GM12878 (cell line): ENCODE measurements around the gene SPEM2. TPM values are rescaled to one million over a fixed set of nuclear protein-coding genes. Genes with fewer than 3 reads are reported as not detected.
"Not testable (repeated sequence)": the region's sequence is repeated elsewhere in the genome, so short reads cannot be mapped to it uniquely, and the experiment has no call there.

Experiments
- ATAC-seq: fragments of 200-7000 bp; cut with Tn5 transposase; 3 replicates; pipeline ENCODE4 v1.9.1; 2020; ENCODE audit warnings: mild to moderate bottlenecking, moderate library complexity
- BruUV-seq: library from RNA; stranded (reverse); fragments of 400-500 nt; replicated peaks from 2 replicates; lab custom pipeline; 2021; lab: Mats Ljungman, UMichigan
- CTCF ChIA-PET: fragments of 300-600 bp; sonication (Branson Sonifier 250); formaldehyde crosslinking; extraction: SDS; loops from one replicate; lab custom pipeline; 2021; ENCODE audit warnings: inconsistent platforms; lab: Yijun Ruan, JAX
- POLR2A ChIA-PET: fragments of 350-600 bp; formaldehyde crosslinking; extraction: SDS; loops from one replicate; lab custom pipeline; 2021; ENCODE audit warnings: inconsistent platforms; lab: Charles Lee
- RAD21 ChIA-PET: fragments of 300-600 bp; sonication (Branson Sonifier 250); formaldehyde crosslinking; loops from one replicate; lab custom pipeline; 2023; ENCODE audit warnings: antibody characterized with exemption; ENCODE audit not compliant: unreplicated experiment; lab: Charles Lee
- SMC1A ChIA-PET: fragments of 300-600 bp; sonication (Branson Sonifier 250); formaldehyde crosslinking; loops from one replicate; lab custom pipeline; 2023; ENCODE audit not compliant: unreplicated experiment, uncharacterized antibody; lab: Charles Lee
- DNase-seq: peaks from one replicate; pipeline ENCODE4 v3.0.0-alpha.2; 2011; ENCODE audit warnings: low read depth, low spot score
- FAIRE-seq: peaks from 3 replicates; lab custom pipeline; 2011; peaks lifted over from hg19 to GRCh38; lab: Jason Lieb, UNC
- H2AFZ ChIP-seq: 2 replicates; pipeline ENCODE4 v1.6.0; 2011; ENCODE audit warnings: low read depth, low read length, control low read depth; ENCODE audit not compliant: control insufficient read depth
- H3K27ac ChIP-seq: 2 replicates; pipeline ENCODE4 v1.5.1; 2011; ENCODE audit warnings: control low read depth; ENCODE audit not compliant: control insufficient read depth, insufficient read depth
- H3K27me3 ChIP-seq, 2 experiments: replicated peaks in 1 of 2; 2 replicates each; pipeline versions ENCODE4 v1.6.0 to v1.6.1; 2011; ENCODE audit warnings: low read length in 1 of 2; ENCODE audit not compliant: control insufficient read depth in 2 of 2, insufficient read depth in 2 of 2
- H3K36me3 ChIP-seq, 2 experiments: 2 replicates each; pipeline ENCODE4 v1.5.1; 2011; ENCODE audit warnings: low read length in 1 of 2; ENCODE audit not compliant: control insufficient read depth in 2 of 2, insufficient read depth in 2 of 2
- H3K4me1 ChIP-seq: 2 replicates; pipeline ENCODE4 v1.6.1; 2011; ENCODE audit warnings: mild to moderate bottlenecking, low read length, moderate library complexity, mixed read lengths; ENCODE audit not compliant: control insufficient read depth, insufficient read depth
- H3K4me2 ChIP-seq: 2 replicates; pipeline ENCODE4 v1.6.0; 2011; ENCODE audit warnings: control low read depth; ENCODE audit not compliant: control insufficient read depth, insufficient read depth
- H3K4me3 ChIP-seq: fragments of 200-600 bp; sonication (generic); 2 replicates; pipeline ENCODE4 v1.5.1; 2016
- H3K79me2 ChIP-seq: 2 replicates; pipeline ENCODE4 v1.6.0; 2011; ENCODE audit warnings: low read length; ENCODE audit not compliant: control insufficient read depth, insufficient read depth
- H3K9ac ChIP-seq: 2 replicates; pipeline ENCODE4 v1.8.0; 2011; ENCODE audit warnings: low read length, control low read depth, mixed read lengths; ENCODE audit not compliant: control insufficient read depth, insufficient read depth
- H3K9me3 ChIP-seq: replicated peaks from 3 replicates; pipeline ENCODE4 v1.5.1; 2011; ENCODE audit warnings: mild to moderate bottlenecking, low read length; ENCODE audit not compliant: control insufficient read depth, insufficient read depth
- H4K20me1 ChIP-seq: 2 replicates; pipeline ENCODE4 v1.6.0; 2011; ENCODE audit not compliant: control insufficient read depth, insufficient read depth
- BCL3 ChIP-seq: IDR thresholded peaks from 2 replicates; pipeline ENCODE4 v1.6.1; 2011; ENCODE audit warnings: borderline replicate concordance, low read depth, mild to moderate bottlenecking, moderate library complexity, low read length; ENCODE audit not compliant: insufficient read depth, poor library complexity, severe bottlenecking
- HCFC1 ChIP-seq: fragments of 150-350 bp; IDR thresholded peaks from 2 replicates; pipeline ENCODE4 v1.6.1; 2014; ENCODE audit warnings: low read length
- SMC3 ChIP-seq: IDR thresholded peaks from 2 replicates; pipeline ENCODE4 v1.6.1; 2011; ENCODE audit warnings: low read length, improper control_type of control experiment, borderline replicate concordance
- SUZ12 ChIP-seq: fragments of 200-600 bp; sonication (generic); IDR thresholded peaks from one replicate; pipeline ENCODE4 v1.6.1; 2018; ENCODE audit warnings: antibody characterized with exemption, mild to moderate bottlenecking; ENCODE audit not compliant: unreplicated experiment
- WGBS: methylation state at CpG from one replicate; pipeline ENCODE4 v1.1.6; 2016; ENCODE audit warnings: low lambda C conversion rate; ENCODE audit not compliant: insufficient replicate concordance, insufficient coverage; ENCODE audit errors: missing lambda C conversion rate; 5-methylcytosine and 5-hydroxymethylcytosine counted together
- in situ Hi-C: fragments of 300-500 bp; cut with MboI; formaldehyde crosslinking; loops from 9 replicates; pipeline ENCODE4 v1.14.3; 2018; ENCODE audit warnings: mixed read lengths
- intact Hi-C: fragments of 100-400 bp; cut with micrococcal nuclease; formaldehyde crosslinking; loops from one replicate; pipeline ENCODE4 v1.14.2; 2022; ENCODE audit not compliant: unreplicated experiment
- polyA plus RNA-seq, 11 experiments: library from polyadenylated mRNA; depleted of rRNA in 4 of 11; unstranded in 6 of 11; stranded (reverse) in 5 of 11; fragments of >200 nt; fragmentation: Nextera tagmentation in 4 of 11; fragmentation: Illumina TruSeq in 1 of 11; extraction: Ambion mirVana in 4 of 11; extraction: Trizol in 1 of 11; gene quantifications; 1 replicate in 1 of 11; 2 replicates in 10 of 11; pipeline versions ENCODE4 v1.2.1 to v1.2.3, GENCODE V29; 2011 to 2016; ENCODE audit warnings: inconsistent platforms in 2 of 11, missing spikeins in 2 of 11, low read depth in 1 of 11
- total RNA-seq, 4 experiments: library from RNA; depleted of rRNA in 3 of 4; stranded (reverse); fragments of >200 nt in 3 of 4; fragmentation: Illumina TruSeq in 1 of 4; extraction: Trizol in 1 of 4; gene quantifications; 2 replicates each; pipeline versions ENCODE4 v1.2.1 to v1.2.3, GENCODE V29; 2013 to 2021
- TF ChIP-seq, protein P1 (sequence below): IDR thresholded peaks from 2 replicates; pipeline ENCODE4 v1.6.1; 2012; ENCODE audit warnings: low read depth, low read length, improper control_type of control experiment

Gene SPEM2
- total and polyA plus RNA-seq, 10 of the 15 experiments (the other 5 are each of a cell fraction or from before 2014, with no cell fraction given) = not detected

- TF ChIP-seq BCL3 (no peak), HCFC1 (no peak), SUZ12 (no peak), SMC3 (no peak)
- TF ChIP-seq, protein P1, sequence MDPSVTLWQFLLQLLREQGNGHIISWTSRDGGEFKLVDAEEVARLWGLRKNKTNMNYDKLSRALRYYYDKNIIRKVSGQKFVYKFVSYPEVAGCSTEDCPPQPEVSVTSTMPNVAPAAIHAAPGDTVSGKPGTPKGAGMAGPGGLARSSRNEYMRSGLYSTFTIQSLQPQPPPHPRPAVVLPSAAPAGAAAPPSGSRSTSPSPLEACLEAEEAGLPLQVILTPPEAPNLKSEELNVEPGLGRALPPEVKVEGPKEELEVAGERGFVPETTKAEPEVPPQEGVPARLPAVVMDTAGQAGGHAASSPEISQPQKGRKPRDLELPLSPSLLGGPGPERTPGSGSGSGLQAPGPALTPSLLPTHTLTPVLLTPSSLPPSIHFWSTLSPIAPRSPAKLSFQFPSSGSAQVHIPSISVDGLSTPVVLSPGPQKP = no peak
- TF ChIP-seq, all 136 proteins: peak for 0
Measured at GRCh38 chr17:7471729-7472128, 46.3 kb downstream of the SPEM2 start (continued).

DNA sequence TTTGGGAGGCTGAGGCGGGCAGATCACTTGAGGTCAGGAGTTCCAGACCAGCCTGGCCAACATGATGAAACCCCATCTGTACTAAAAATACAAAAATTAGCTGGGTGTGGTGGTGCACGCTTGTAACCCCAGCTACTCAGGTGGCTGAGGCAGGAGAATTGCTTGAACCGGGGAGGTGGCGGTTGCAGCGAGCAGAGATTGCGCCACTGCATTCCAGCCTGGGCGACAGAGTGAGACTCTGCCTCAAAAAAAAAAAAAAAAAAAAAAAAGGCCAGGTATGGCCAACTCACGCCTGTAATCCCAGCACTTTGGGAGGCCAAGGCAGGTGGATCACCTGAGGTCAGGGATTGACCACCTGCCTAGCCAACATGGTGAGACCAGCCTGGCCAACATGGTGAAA lies 49.4 kb downstream of the SPEM2 start:
- WGBS = 100% methylated on average over 3 of the region's 8 CpGs
- peaks cover 29% of the 10 kb centered on the region for H3K79me2 ChIP-seq
- H3K27ac ChIP-seq, FAIRE-seq, ATAC-seq, DNase-seq, H3K36me3 ChIP-seq, RAD21 ChIA-PET, SMC1A ChIA-PET, H3K27me3 ChIP-seq, BruUV-seq, H4K20me1 ChIP-seq, in situ Hi-C loops, H3K9ac ChIP-seq, H3K9me3 ChIP-seq, intact Hi-C loops, H3K4me2 ChIP-seq, H3K4me3 ChIP-seq, H2AFZ ChIP-seq: not testable (repeated sequence)
- peaks cover 11% of the 10 kb centered on the region for H3K4me1 ChIP-seq
- CTCF ChIA-PET = interaction anchor here (6.2 kb wide), 1 partner anchor 86 kb away, joined by 17 read pairs; the partner anchor contains the start of gene SENP3
- POLR2A ChIA-PET = interaction anchor here (0.6 to 1.6 kb wide), 3 partner anchors 12 to 49 kb away, joined by 4 to 11 read pairs (median 6); no protein-coding TSS in a partner anchor
